NCI-H345 (cell line): Measurements from ENCODE around the gene MEIS2.

ENCODE experiments used
- DNase-seq: peaks from one replicate; lab custom pipeline; 2025; lab: John Stamatoyannopoulos, UW

Gene MEIS2

GRCh38 chr15:37100109-37100965 lies at the start of gene MEIS2:
TSS of gene MEIS2 (minus strand) at chr15:37100549. CDS start at chr15:37099466, 1,083 bp downstream.
- DNase-seq, result peak; percentile 98

- no peak for DNase-seq
These were observed 48.8 kb upstream of the MEIS2 start for GRCh38 chr15:37149146-37149545.

DNA sequence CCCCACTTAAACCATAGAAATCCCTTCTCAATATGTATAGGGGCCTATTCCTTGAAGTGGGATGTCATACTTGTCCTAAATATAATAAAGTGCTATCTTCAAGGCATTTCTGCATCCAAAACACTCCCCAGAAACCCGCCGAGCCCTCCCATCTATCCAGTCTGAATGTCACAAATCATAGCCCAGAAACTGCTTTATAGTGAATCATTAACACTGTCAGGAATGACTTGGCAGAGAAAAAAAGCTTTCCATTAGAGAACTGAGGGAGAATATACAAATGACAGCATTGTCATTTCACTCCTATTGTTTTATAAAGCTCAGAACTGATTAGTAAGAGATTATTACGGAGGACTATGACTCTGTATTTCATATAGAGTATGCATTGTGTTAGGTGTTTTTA lies 48.4 kb upstream of the MEIS2 start:
- DNase-seq, result no peak

DNA sequence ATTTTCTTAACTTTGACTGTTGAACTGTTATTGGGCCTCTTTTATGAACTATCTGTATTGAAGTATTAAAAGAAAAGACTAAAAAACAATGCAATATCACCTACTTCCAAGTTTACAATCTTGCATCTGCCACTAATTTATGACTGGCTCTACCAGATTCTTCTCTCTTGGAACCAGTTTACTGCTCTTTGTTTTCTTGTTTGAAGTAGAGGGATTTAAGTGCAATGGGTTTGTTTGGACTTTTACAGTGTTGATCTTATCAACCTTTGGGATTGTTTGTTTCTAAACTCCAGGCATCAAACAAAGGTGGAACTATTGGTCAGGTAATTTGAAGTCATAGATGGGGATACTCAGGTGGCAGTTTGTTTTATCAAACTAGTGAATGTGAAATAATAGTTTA lies 43.0 kb upstream of the MEIS2 start:
- DNase-seq, result no peak

DNA sequence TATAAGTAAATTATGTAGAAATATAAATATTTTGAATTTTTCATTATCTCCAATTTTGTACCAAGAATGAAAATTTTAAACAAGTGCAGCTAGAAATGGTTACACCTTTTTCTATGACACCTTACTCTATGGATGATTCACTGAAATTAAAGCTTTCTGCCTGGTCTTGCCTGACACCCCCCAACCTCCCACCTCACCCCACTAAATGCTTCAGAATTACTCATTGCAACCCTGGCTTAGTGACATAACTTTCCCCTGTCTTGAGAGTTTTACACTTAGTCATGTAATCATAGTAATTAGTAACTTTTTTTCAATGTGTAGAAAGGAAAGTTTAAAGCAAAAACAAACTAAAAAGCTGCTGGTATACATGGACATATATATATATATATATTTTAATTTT lies 42.0 kb upstream of the MEIS2 start:
- DNase-seq, result no peak

DNA sequence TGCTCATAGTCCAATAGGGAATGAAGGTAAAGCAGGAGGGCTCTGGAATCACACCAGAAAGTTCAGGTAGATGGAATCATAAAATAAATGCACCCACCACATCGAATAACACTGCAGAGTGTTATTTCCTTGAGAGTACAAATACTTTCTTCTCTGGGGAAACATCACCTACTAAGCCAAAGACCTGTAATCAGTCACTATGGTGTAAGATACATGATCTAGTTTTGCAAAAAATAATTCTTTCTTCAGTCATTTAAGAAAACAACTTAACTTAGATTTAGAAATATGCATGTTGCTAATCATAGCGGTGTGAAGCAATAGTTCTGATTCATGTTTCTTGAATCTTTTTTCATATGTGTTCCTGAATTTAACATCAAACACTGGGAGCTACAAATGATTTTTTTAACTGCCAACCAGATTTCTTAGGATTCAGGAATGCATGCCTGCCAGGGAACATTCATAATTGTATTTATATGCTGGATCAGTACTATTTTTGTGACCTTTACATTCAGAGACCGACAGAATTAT lies 40.2 kb upstream of the MEIS2 start:
- no peak for DNase-seq

DNA sequence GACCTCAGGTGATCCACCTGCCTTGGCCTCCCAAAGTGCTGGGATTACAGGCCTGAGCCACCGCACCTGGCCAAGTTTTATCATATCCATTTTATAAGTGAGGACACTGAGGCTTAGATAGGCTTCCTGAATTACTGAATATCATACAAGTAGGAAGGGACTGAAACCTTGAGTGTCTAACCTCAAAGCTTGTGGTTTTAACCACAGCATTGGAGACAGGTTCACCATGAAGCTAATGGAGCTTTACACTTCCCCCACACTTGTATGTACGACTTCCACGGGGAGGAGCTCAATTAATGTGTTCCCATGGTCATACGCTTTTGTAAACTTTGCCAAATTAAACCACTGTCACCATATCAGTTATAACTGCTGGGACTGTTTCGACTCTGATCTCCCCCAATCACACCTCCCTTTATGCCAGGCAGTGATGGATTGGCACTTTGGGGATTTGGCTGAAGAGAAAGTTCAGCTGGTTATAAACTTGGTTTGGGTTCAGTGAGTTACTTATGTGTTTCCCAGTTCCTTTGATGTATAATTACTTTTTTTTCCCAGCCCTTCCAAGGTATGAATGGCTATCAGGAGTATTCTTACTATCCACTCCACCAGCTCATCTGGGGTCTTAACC lies 38.4 kb upstream of the MEIS2 start:
- DNase-seq, result no peak

DNA sequence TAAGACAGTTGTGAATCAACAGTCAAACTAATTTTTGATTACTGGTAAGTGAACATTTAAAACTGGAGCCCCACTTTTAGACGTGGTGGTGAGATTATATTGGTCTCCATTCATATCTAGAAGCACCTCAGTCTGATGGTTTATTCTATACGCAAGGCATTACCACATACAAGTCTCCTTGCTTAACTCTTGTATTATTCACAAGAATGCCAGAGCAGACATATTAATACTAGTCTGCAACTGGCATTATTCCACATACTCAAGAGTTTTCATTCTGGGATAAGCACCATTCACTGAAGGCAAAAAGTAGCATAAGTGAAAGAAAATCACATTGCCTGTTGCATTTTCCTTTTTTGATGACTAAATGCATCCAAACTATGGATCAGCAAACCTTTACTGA lies 36.9 kb upstream of the MEIS2 start:
- DNase-seq, result no peak

- DNase-seq, result no peak
These were observed 36.3 kb upstream of the MEIS2 start for GRCh38 chr15:37136666-37137065.

DNA sequence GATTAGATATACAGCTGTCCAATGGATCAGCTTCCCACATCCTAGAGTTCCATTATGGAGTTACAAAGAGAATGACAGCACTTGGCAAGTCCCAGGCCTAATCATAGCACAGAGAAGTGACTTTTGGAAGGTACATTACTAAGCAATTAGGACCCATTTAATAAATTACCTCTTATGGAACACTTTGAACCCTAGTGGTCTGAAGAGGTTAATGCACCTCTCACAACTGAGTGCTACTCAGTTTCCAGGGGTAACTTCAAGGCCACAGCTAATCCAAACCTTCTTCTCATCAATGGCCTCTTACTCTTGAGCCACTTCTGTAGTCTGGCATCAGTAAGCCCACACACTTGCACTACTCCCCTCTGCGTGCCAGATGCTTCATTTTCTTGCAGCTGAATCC lies 34.9 kb upstream of the MEIS2 start:
- DNase-seq, result no peak

DNA sequence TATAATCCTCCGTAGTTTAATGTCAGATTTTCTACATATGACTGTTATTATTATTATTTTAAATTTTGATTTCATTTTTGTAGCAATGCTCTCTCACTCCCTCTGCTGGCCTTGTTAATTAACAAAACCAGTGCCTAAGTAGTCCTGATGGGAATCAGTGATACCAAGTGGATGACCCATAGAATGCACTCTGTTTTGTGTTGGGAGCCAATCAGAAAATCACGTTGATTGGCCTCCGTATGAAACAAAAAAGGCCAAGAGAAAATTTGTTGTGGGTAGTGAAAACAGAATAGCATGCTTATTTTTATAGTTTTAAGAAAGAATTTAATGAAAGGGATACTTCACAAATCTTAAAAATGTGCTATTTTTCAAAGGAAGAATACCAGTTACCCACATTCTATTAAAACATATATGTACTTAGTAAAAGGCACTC lies 34.4 kb upstream of the MEIS2 start:
- peak; percentile 22 for DNase-seq

DNA sequence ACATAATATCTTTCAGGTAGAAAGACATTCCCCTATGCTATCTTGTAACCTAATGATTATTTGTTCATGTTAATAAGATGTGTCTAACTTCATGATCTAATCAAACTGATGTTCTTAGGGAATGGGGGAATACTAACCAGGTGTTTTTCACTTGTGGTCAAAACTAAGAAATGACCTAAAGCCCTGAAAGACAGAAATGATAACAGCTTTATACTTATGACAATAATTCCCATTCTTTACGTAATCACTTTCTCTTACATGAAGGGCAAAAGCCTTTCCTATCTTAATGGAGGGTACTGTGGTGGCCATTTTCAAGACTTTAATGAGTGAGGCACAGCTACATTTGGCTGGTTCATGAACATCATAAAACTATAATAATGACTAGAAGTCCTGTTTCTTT lies 33.9 kb upstream of the MEIS2 start:
- no peak for DNase-seq

DNA sequence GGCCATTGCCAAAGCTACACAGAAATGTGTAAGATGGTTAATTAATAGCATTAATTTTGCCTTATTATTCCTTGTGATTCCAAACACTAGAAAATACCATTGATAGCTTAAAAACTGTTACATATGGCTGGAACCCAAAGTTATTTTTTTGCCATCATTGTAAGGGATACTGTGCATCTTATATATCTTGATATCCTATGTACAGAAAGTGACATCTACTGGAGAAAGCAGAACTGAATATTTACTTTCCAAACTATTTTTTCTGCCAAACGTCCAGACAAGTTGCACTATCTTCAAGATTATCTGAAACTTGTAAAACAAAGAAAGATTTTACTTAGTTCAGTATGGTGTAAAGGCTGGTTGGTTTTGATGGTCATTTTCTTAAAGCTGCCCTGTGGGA lies 33.3 kb upstream of the MEIS2 start:
- DNase-seq, result peak; percentile 2

DNA sequence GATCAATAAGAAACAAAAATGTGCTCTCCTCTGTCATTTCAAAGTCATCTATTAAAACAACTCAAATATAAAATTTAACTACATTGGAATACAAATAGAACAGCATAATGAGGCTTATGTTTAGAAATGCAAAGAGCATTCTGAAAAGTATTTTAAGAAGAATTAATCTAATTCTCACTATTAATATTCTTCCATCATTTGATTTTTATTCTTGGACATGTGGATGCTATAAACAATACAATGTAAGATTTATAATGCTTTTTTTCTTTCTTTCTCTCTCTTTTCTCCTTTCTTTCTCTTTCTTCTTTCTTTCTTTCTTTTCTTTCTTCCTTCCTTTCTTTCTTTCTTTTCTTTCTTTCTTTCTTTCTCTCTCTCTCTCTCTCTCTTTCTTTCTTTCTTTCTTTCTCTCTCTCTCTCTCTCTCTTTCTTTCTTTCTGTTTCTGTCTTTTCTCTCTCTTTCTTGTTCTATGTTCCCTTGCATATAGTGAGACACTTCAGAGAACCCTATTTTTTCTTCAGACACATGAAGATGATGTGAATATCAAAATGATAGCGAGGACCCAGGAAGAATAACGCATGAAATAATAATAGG lies 32.6 kb upstream of the MEIS2 start:
- no peak for DNase-seq

- no peak for DNase-seq
These were observed 31.3 kb upstream of the MEIS2 start for GRCh38 chr15:37131621-37132020.

DNA sequence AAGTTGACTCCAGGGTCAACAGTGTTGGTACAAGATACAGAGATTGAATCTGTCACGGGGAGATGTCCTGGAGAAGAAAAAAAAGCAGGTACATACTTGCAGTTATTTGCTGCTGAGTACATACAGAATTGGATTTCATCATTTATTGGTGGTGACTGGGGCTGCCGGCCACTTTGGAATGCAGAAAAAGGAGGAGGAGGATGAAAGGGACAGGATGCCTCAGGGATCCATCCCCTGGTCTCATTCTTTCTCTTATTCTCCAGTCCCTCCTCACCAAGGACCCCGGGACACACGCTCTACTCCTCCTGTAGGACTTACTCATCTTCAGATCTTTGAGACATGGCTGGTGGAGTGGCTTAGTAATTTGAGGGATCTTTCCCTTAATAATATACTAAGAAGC lies 30.0 kb upstream of the MEIS2 start:
- no peak for DNase-seq

GRCh38 chr15:37125143-37125542 lies 24.8 kb upstream of the MEIS2 start:
- peak; percentile 0 for DNase-seq

DNA sequence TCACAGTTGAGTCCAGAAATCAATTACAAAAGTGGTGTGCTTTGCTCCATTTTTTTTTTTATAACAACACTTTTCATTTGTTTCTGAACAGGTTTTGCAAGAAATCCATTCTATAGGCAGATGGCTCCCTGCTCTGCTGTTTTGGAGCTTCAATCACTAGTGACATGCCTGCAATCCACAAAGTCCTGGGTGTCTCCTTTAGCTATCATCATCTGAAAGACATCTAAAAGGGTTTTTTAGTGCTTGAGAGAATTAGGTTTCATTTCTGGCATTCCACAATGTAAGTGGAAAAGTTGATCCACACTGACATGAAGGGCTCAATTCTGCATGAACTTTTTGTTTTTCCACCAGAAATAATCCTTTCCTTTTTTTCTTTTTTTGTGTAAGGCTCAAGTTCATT lies 24.0 kb upstream of the MEIS2 start:
- DNase-seq, result no peak

GRCh38 chr15:37122703-37123102 lies 22.4 kb upstream of the MEIS2 start:
- DNase-seq, result no peak

DNA sequence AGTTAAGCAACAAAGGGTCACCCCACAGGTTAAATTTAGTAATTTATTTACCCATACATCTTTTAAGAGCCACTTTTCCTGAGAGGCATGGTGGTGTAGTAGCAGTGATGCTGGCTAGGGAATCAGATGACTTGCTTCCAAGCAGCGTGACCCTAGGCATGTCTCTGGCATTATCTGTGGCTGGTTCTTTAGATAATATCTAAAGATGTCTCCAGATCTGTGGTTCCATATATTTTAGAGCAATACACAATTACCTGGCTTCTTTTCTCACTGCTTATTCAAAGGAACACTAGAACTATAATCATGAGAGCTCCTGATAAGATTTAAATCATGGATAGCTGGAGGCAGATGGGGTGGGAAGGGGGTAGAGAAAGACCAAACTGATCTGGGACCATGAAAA lies 21.1 kb upstream of the MEIS2 start:
- DNase-seq, result no peak

GRCh38 chr15:37117030-37117429 lies 16.7 kb upstream of the MEIS2 start:
- DNase-seq, result no peak

- DNase-seq, result no peak
These were observed 15.2 kb upstream of the MEIS2 start for GRCh38 chr15:37115538-37115937.
